Kidney (tissue), 22 donors: ENCODE data around the gene C14orf39. TPM values are rescaled to one million over a fixed set of nuclear protein-coding genes. Genes with fewer than 3 reads are reported as not detected.

Source experiments
- DNase-seq, 5 donors: peaks; one replicate each; pipeline ENCODE4 v3.0.0-alpha.2; 2013 to 2020
- FAIRE-seq: peaks from 2 replicates; lab custom pipeline; 2012; peaks lifted over from hg19 to GRCh38; lab: Jason Lieb, UNC
- H3K27ac ChIP-seq, 2 donors: one replicate each; pipeline ENCODE4 v1.7.0; 2013; ENCODE audit warnings: low read depth in 2 of 2, low read length in 2 of 2, inconsistent platforms in 1 of 2
- H3K27me3 ChIP-seq: one replicate; pipeline ENCODE4 v1.7.1; 2013; ENCODE audit warnings: low read length, inconsistent platforms; ENCODE audit not compliant: control insufficient read depth, insufficient read depth
- H3K36me3 ChIP-seq, 3 donors: one replicate each; pipeline versions ENCODE4 v1.7.0 to v1.7.1; 2013; ENCODE audit warnings: low read length in 3 of 3, control low read depth in 1 of 3, inconsistent platforms in 1 of 3; ENCODE audit not compliant: insufficient read depth in 3 of 3, control insufficient read depth in 2 of 3
- H3K4me1 ChIP-seq, 3 donors: one replicate each; pipeline versions ENCODE4 v1.7.0 to v1.7.1; 2013; ENCODE audit warnings: low read length in 3 of 3, inconsistent platforms in 1 of 3, low read depth in 1 of 3; ENCODE audit not compliant: control insufficient read depth in 2 of 3, insufficient read depth in 2 of 3
- H3K4me3 ChIP-seq, 3 donors: one replicate each; pipeline versions ENCODE4 v1.7.0 to v1.8.1; 2013; ENCODE audit warnings: low read length in 3 of 3, control low read depth in 1 of 3, inconsistent platforms in 1 of 3
- H3K9ac ChIP-seq, 3 donors: one replicate each; pipeline versions ENCODE4 v1.7.0 to v1.7.1; 2013; ENCODE audit warnings: low read length in 3 of 3, control low read depth in 1 of 3, inconsistent platforms in 1 of 3
- H3K9me3 ChIP-seq, 3 donors: one replicate each; pipeline versions ENCODE4 v1.7.0 to v1.7.1; 2013; ENCODE audit warnings: low read length in 3 of 3, control low read depth in 1 of 3, inconsistent platforms in 1 of 3; ENCODE audit not compliant: control insufficient read depth in 2 of 3, insufficient read depth in 1 of 3
- CTCF ChIP-seq: IDR thresholded peaks from 3 replicates; pipeline ENCODE4 v1.5.1; 2012; ENCODE audit warnings: mild to moderate bottlenecking, moderate library complexity, borderline replicate concordance; ENCODE audit not compliant: insufficient read depth; ENCODE audit errors: extremely low read depth
- intact Hi-C: fragments of 100-400 bp; cut with DNase I; formaldehyde crosslinking; loops from one replicate; pipeline ENCODE4 v1.11.1; 2022
- long read RNA-seq, 10 donors: library from polyadenylated mRNA in 1 of 10; unstranded in 1 of 10; transcript quantifications; one replicate each; pipeline ENCODE4 v2.0.0 and lab custom pipeline, GENCODE V29; 2021 to 2026
- polyA plus RNA-seq: library from polyadenylated mRNA; stranded (reverse); fragments of 350-450 nt; fragmentation: Illumina TruSeq; extraction: RNeasy Lipid Tissue Mini Kit (QIAGEN cat#74804); gene quantifications from one replicate; pipeline ENCODE4 v1.2.3, GENCODE V29; 2014; ENCODE audit warnings: low read depth, low replicate concordance; ENCODE audit not compliant: insufficient read depth
- total RNA-seq: library from RNA; stranded (reverse); fragmentation: NEBNext Ultra II Directional; extraction: Animal tissue kit (Norgen Biotek cat#: 25700); gene quantifications from one replicate; pipeline ENCODE4 v1.2.1, GENCODE V29; 2021
- donor health status: control.
- donor health status: control.
- donor health status: control.
- donor health status: control.
- donor health status: control.
- donor health status: DM: yes; HTN: yes; CAD: no.
- donor health status: Normal renal cell carcinoma (clear cell type).

C14orf39 gene
- total RNA-seq (not detected), polyA plus RNA-seq (not detected)
- long read RNA-seq, donor 1 = 0 reads
- long read RNA-seq, donor 2 = 0 reads
- long read RNA-seq, donor 3 = 0 reads
- long read RNA-seq, donor 4 = 0 reads
- long read RNA-seq, donor 5 = 0 reads
- long read RNA-seq, donor 6 = 0 reads
- long read RNA-seq, donor 7 = 0 reads
- long read RNA-seq, donor 8 = 0 reads
- long read RNA-seq, donor 9 = 0 reads
- long read RNA-seq, donor 10 = 0 reads

DNA sequence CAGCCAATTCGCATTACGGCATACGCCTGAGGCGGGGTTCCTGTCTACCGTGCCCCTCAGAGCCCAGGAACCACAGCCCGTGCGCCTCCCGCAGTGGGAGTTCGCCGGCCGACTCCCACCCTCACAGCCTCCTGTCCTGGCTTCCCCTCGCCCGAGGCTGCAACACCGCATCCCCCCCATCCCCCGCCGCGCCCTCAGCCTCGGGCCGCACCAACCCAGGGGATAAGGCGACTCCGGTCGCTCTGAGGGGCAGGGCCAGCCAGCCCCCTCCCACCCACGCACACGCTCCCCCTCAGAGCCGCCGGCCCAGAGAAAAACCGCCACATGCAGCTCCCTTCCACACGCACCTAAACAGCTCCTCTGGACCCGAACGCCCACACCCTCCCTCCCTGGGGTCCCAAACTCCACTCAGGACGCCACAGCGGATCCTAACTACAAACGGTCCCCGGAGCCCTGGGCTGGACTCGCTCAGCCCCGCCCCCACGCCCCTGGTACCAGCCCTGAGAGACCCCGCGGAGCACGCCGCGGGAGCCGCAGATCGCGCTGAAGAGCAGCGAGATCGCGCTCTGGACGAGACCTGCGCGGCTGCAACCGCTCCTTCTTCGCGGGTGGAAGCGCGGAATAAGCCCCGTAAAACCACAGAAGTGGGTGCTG, at the start of gene C14orf39:
C14orf39 (minus strand) TSS at position 466 of the 654 bp plus-strand sequence. CDS start 985 bp downstream, outside the sequence.
- H3K9ac ChIP-seq = no peak within 1 kb of the TSS
- H3K4me3 ChIP-seq = peak within 1 kb of the TSS in 1 of 3 donors; percentile 33
- no peak for TF ChIP-seq CTCF
- FAIRE-seq (no peak), DNase-seq (peak; percentile 71 to 90 (median 87))
- H3K36me3 ChIP-seq = no peaks in the 10 kb centered on the region
- H3K4me1 ChIP-seq = no peaks in the 10 kb centered on the region
- peaks cover 40% of the 10 kb centered on the region for H3K27me3 ChIP-seq
- intact Hi-C loops = no loop called here
- peaks cover 0 to 2% (median 0%) of the 10 kb centered on the region in 3 donors for H3K9me3 ChIP-seq
- no peak within 1 kb of the TSS for H3K27ac ChIP-seq

GRCh38 chr14:60532442-60532841, 46.6 kb upstream of the C14orf39 start:
- H3K9ac ChIP-seq = no peak overlapping the region
- H3K9me3 ChIP-seq = no peaks in the 10 kb centered on the region
- H3K27ac ChIP-seq = no peak overlapping the region
- no peak overlapping the region for H3K4me3 ChIP-seq
- no peak for TF ChIP-seq CTCF
- no peaks in the 10 kb centered on the region for H3K4me1 ChIP-seq
- intact Hi-C loops = no loop called here
- no peaks in the 10 kb centered on the region for H3K36me3 ChIP-seq
- FAIRE-seq (no peak), DNase-seq (no peak)
- H3K27me3 ChIP-seq = no peaks in the 10 kb centered on the region

GRCh38 chr14:60515511-60516289, 29.8 kb upstream of the C14orf39 start:
- DNase-seq = peak in 4 of 5 donors; percentile 46 to 63 (median 56)
- FAIRE-seq = no peak
- Histone ChIP-seq H3K9me3 (no peaks in the 10 kb centered on the region), H3K9ac (no peak overlapping the region), H3K27ac (no peak overlapping the region), H3K27me3 (peaks cover 46% of the 10 kb centered on the region), H3K4me1 (no peaks in the 10 kb centered on the region), H3K36me3 (no peaks in the 10 kb centered on the region), H3K4me3 (no peak overlapping the region)
- intact Hi-C loops = no loop called here
- TF ChIP-seq CTCF = no peak
